Measurements from ENCODE around the gene POU6F2. TPM values are rescaled to one million over a fixed set of nuclear protein-coding genes. Genes with fewer than 3 reads are reported as not detected.

POU6F2 gene
- total RNA-seq, 1 donor from 2014 or later, result not detected

- DNase-seq (ENCODE audit: low read depth) (no peak), FAIRE-seq (no peak)
- no peak for TF ChIP-seq CTCF (IDR thresholded peaks at IDR 0.05; ENCODE audit: insufficient read depth, low read length, severe bottlenecking)
- no peaks in the 10 kb centered on the region for H3K27me3 ChIP-seq (ENCODE audit: control insufficient read depth, insufficient read depth, low read length)
- no peaks in the 10 kb centered on the region for H3K36me3 ChIP-seq (ENCODE audit: control insufficient read depth, insufficient read depth, low read length)
- H3K4me3 ChIP-seq (ENCODE audit: low read depth, low read length), result no peak overlapping the region
Observed at GRCh38 chr7:39091145-39091544, 113.4 kb downstream of the POU6F2 start.

- DNase-seq (ENCODE audit: low read depth), result no peak
- H3K27me3 ChIP-seq (ENCODE audit: control insufficient read depth, insufficient read depth, low read length), result no peaks in the 10 kb centered on the region
- no peak overlapping the region for H3K4me3 ChIP-seq (ENCODE audit: low read depth, low read length)
- no peak for FAIRE-seq
- no peaks in the 10 kb centered on the region for H3K36me3 ChIP-seq (ENCODE audit: control insufficient read depth, insufficient read depth, low read length)
- TF ChIP-seq CTCF (IDR thresholded peaks at IDR 0.05; ENCODE audit: insufficient read depth, low read length, severe bottlenecking), result no peak
Observed at GRCh38 chr7:39091774-39092173, 114.1 kb downstream of the POU6F2 start.

DNA sequence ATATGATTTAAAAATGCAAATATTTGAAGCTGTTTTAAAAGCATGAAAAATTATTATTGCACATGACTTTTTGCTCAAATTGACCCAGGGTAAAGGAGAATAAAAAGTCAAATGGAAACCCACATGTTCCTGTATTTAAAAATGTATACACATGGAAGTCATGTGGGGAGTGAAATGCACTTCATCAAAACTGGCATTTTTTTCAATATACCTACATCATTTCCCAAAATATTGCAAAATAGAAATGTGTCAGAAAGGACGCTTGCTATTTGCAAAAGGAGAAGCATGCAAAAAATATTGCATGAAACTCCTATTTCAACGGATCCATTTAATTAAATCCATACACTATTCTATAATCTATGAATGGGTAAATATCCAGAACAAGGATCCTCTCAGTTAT is 117.0 kb downstream of the POU6F2 start:
- no peaks in the 10 kb centered on the region for H3K27me3 ChIP-seq (ENCODE audit: control insufficient read depth, insufficient read depth, low read length)
- H3K4me3 ChIP-seq (ENCODE audit: low read depth, low read length), result no peak overlapping the region
- H3K36me3 ChIP-seq (ENCODE audit: control insufficient read depth, insufficient read depth, low read length), result no peaks in the 10 kb centered on the region
- TF ChIP-seq CTCF (IDR thresholded peaks at IDR 0.05; ENCODE audit: insufficient read depth, low read length, severe bottlenecking), result no peak
- FAIRE-seq, result no peak
- no peak for DNase-seq (ENCODE audit: low read depth)

- Histone ChIP-seq H3K4me3 (ENCODE audit: low read depth, low read length) (no peak overlapping the region), H3K27me3 (ENCODE audit: control insufficient read depth, insufficient read depth, low read length) (no peaks in the 10 kb centered on the region), H3K36me3 (ENCODE audit: control insufficient read depth, insufficient read depth, low read length) (no peaks in the 10 kb centered on the region)
- FAIRE-seq (no peak), DNase-seq (ENCODE audit: low read depth) (no peak)
- no peak for TF ChIP-seq CTCF (IDR thresholded peaks at IDR 0.05; ENCODE audit: insufficient read depth, low read length, severe bottlenecking)
Observed at GRCh38 chr7:39095875-39096619, 118.3 kb downstream of the POU6F2 start.

- FAIRE-seq, result no peak
- no peak for DNase-seq (ENCODE audit: low read depth)
- Histone ChIP-seq H3K36me3 (ENCODE audit: control insufficient read depth, insufficient read depth, low read length) (no peaks in the 10 kb centered on the region), H3K4me3 (ENCODE audit: low read depth, low read length) (no peak overlapping the region), H3K27me3 (ENCODE audit: control insufficient read depth, insufficient read depth, low read length) (no peaks in the 10 kb centered on the region)
- no peak for TF ChIP-seq CTCF (IDR thresholded peaks at IDR 0.05; ENCODE audit: insufficient read depth, low read length, severe bottlenecking)
Observed at GRCh38 chr7:39098506-39098905, 120.8 kb downstream of the POU6F2 start.

- FAIRE-seq (no peak), DNase-seq (ENCODE audit: low read depth) (no peak)
- no peak for TF ChIP-seq CTCF (IDR thresholded peaks at IDR 0.05; ENCODE audit: insufficient read depth, low read length, severe bottlenecking)
- Histone ChIP-seq H3K27me3 (ENCODE audit: control insufficient read depth, insufficient read depth, low read length) (no peaks in the 10 kb centered on the region), H3K36me3 (ENCODE audit: control insufficient read depth, insufficient read depth, low read length) (no peaks in the 10 kb centered on the region), H3K4me3 (ENCODE audit: low read depth, low read length) (no peak overlapping the region)
Observed at GRCh38 chr7:39099146-39099545, 121.4 kb downstream of the POU6F2 start.

Measured in bronchial epithelial cell (primary cell).